Neural progenitor cell (in vitro differentiated cells): ENCODE results near the gene PRR18. TPM values are rescaled to one million over a fixed set of nuclear protein-coding genes. Genes with fewer than 3 reads are reported as not detected.

ENCODE experiments used
- DNase-seq: peaks from one replicate; pipeline ENCODE4 v3.0.0-alpha.2; 2016; ENCODE audit warnings: low spot score
- H2AFZ ChIP-seq: fragments of 200-600 bp; sonication (generic); replicated peaks from 2 replicates; pipeline ENCODE4 v1.6.1; 2016; ENCODE audit warnings: antibody characterized with exemption
- H3F3A ChIP-seq: fragments of 200-600 bp; sonication (generic); 2 replicates; pipeline ENCODE4 v1.6.1; 2016; ENCODE audit warnings: antibody characterized with exemption, low read depth
- H3K27ac ChIP-seq: fragments of 200-600 bp; sonication (generic); 2 replicates; pipeline ENCODE4 v1.5.1; 2016; ENCODE audit warnings: mild to moderate bottlenecking
- H3K27me3 ChIP-seq: fragments of 200-600 bp; sonication (generic); 2 replicates; pipeline ENCODE4 v1.6.1; 2016; ENCODE audit warnings: mild to moderate bottlenecking, moderate library complexity
- H3K36me3 ChIP-seq: fragments of 200-600 bp; sonication (generic); 2 replicates; pipeline ENCODE4 v1.5.1; 2016
- H3K4me1 ChIP-seq: fragments of 200-600 bp; sonication (generic); 2 replicates; pipeline ENCODE4 v1.6.1; 2016; ENCODE audit warnings: mixed run types
- H3K4me2 ChIP-seq: fragments of 200-600 bp; sonication (generic); 2 replicates; pipeline ENCODE4 v1.6.1; 2016
- H3K4me3 ChIP-seq: fragments of 200-600 bp; sonication (generic); 2 replicates; pipeline ENCODE4 v1.5.1; 2016
- H3K79me2 ChIP-seq: fragments of 200-600 bp; sonication (generic); 2 replicates; pipeline ENCODE4 v1.6.1; 2016; ENCODE audit warnings: low read depth
- H3K9ac ChIP-seq: fragments of 200-600 bp; sonication (generic); 2 replicates; pipeline ENCODE4 v1.6.1; 2016
- H3K9me3 ChIP-seq: fragments of 200-600 bp; sonication (generic); 2 replicates; pipeline ENCODE4 v1.5.1; 2016; ENCODE audit warnings: low read depth
- H4K20me1 ChIP-seq: fragments of 200-600 bp; sonication (generic); 2 replicates; pipeline ENCODE4 v1.6.1; 2016; ENCODE audit warnings: low read depth
- H3K27ac Mint-ChIP-seq: 3 replicates; pipeline ENCODE4 v1.8.0; 2021; ENCODE audit warnings: mixed read lengths
- H3K27me3 Mint-ChIP-seq: 2 replicates; pipeline ENCODE4 v1.8.0; 2022; ENCODE audit warnings: low read depth, mild to moderate bottlenecking, inconsistent platforms, moderate library complexity, mixed read lengths; ENCODE audit not compliant: insufficient read depth
- H3K36me3 Mint-ChIP-seq: 3 replicates; pipeline ENCODE4 v1.8.0; 2021; ENCODE audit warnings: mixed read lengths
- H3K4me1 Mint-ChIP-seq: 3 replicates; pipeline ENCODE4 v1.8.0; 2021; ENCODE audit warnings: mixed read lengths
- H3K4me3 Mint-ChIP-seq: 3 replicates; pipeline ENCODE4 v1.8.0; 2021; ENCODE audit warnings: mild to moderate bottlenecking, moderate library complexity, mixed read lengths
- H3K9me3 Mint-ChIP-seq: 3 replicates; pipeline ENCODE4 v1.8.0; 2020; ENCODE audit warnings: mixed read lengths
- CTCF ChIP-seq: fragments of 200-600 bp; sonication (generic); IDR thresholded peaks from 2 replicates; pipeline ENCODE4 v1.5.1; 2017; ENCODE audit warnings: antibody characterized with exemption, mild to moderate bottlenecking
- EZH2 ChIP-seq: fragments of 200-600 bp; sonication (generic); IDR thresholded peaks from 2 replicates; pipeline ENCODE4 v1.6.1; 2017; ENCODE audit warnings: antibody characterized with exemption, mild to moderate bottlenecking, moderate library complexity
- EZH2phosphoT487 ChIP-seq: fragments of 200-600 bp; sonication (generic); IDR thresholded peaks from 2 replicates; pipeline ENCODE4 v1.6.1; 2017; ENCODE audit warnings: antibody characterized with exemption
- total RNA-seq: library from RNA; depleted of rRNA; stranded (reverse); fragments of >200 nt; gene quantifications from 2 replicates; pipeline ENCODE4 v1.2.3, GENCODE V29; 2015; ENCODE audit warnings: low replicate concordance

PRR18 gene
- total RNA-seq, 1 donor from 2014 or later: 0.13 TPM

- peaks cover 19% of the 10 kb centered on the region for H3K4me1 Mint-ChIP-seq
- H3K9ac ChIP-seq: no peak overlapping the region
- peak; percentile 1 for TF ChIP-seq EZH2phosphoT487
- TF ChIP-seq EZH2: no peak
- H3K36me3 Mint-ChIP-seq: no peaks in the 10 kb centered on the region
- H3K27me3 Mint-ChIP-seq: peaks cover 29% of the 10 kb centered on the region
- H3K9me3 ChIP-seq: no peaks in the 10 kb centered on the region
- H3K9me3 Mint-ChIP-seq: peaks cover 3% of the 10 kb centered on the region
- H3K79me2 ChIP-seq: no peaks in the 10 kb centered on the region
- no peak for DNase-seq
- peaks cover 83% of the 10 kb centered on the region for H3K27me3 ChIP-seq
- peak overlapping the region; percentile 59 for H3K4me3 ChIP-seq
- H4K20me1 ChIP-seq: no peaks in the 10 kb centered on the region
- H2AFZ ChIP-seq: peak overlapping the region; percentile 75
- peak overlapping the region; percentile 90 for H3K4me2 ChIP-seq
- H3K27ac ChIP-seq: no peak overlapping the region
- H3K4me3 Mint-ChIP-seq: peak overlapping the region; percentile 80
- no peaks in the 10 kb centered on the region for H3F3A ChIP-seq
- H3K4me1 ChIP-seq: no peaks in the 10 kb centered on the region
- no peak overlapping the region for H3K27ac Mint-ChIP-seq
- H3K36me3 ChIP-seq: no peaks in the 10 kb centered on the region
These were observed 1.7 kb downstream of the PRR18 start for GRCh38 chr6:166306378-166307081.

GRCh38 chr6:166305562-166306117, 2.6 kb downstream of the PRR18 start:
- peaks cover 19% of the 10 kb centered on the region for H3K4me1 Mint-ChIP-seq
- H3K27ac ChIP-seq: no peak overlapping the region

GRCh38 chr6:166304106-166304505, 4.1 kb downstream of the PRR18 start:
- Histone ChIP-seq H3K27me3 (peaks cover 59% of the 10 kb centered on the region), H3K27ac (no peak overlapping the region), H3K36me3 (no peaks in the 10 kb centered on the region), H3K79me2 (no peaks in the 10 kb centered on the region), H3K9me3 (no peaks in the 10 kb centered on the region), H4K20me1 (no peaks in the 10 kb centered on the region), H3K4me3 (no peak overlapping the region), H2AFZ (no peak overlapping the region), H3K9ac (no peak overlapping the region), H3K4me2 (no peak overlapping the region), H3F3A (no peaks in the 10 kb centered on the region), H3K4me1 (no peaks in the 10 kb centered on the region)
- no peak for DNase-seq
- Mint-ChIP-seq H3K4me1 (peaks cover 20% of the 10 kb centered on the region), H3K27ac (no peak overlapping the region), H3K9me3 (peaks cover 5% of the 10 kb centered on the region), H3K4me3 (no peak overlapping the region), H3K36me3 (no peaks in the 10 kb centered on the region), H3K27me3 (peaks cover 24% of the 10 kb centered on the region)
- TF ChIP-seq EZH2phosphoT487 (no peak), EZH2 (no peak), CTCF (no peak)

More at GRCh38 chr6:166305562-166306117, 2.6 kb downstream of the PRR18 start:
- no peak overlapping the region for H3K4me3 ChIP-seq
- H3K36me3 ChIP-seq: no peaks in the 10 kb centered on the region
- H3F3A ChIP-seq: no peaks in the 10 kb centered on the region
- no peaks in the 10 kb centered on the region for H4K20me1 ChIP-seq
- no peak overlapping the region for H3K27ac Mint-ChIP-seq
- peak overlapping the region; percentile 62 for H3K4me3 Mint-ChIP-seq
- H3K79me2 ChIP-seq: no peaks in the 10 kb centered on the region
- DNase-seq: no peak
- no peak for TF ChIP-seq EZH2phosphoT487
- no peak for TF ChIP-seq EZH2
- TF ChIP-seq CTCF: no peak
- H3K36me3 Mint-ChIP-seq: no peaks in the 10 kb centered on the region
- no peak overlapping the region for H3K4me2 ChIP-seq
- H3K27me3 Mint-ChIP-seq: peaks cover 29% of the 10 kb centered on the region
- H3K9me3 ChIP-seq: no peaks in the 10 kb centered on the region
- H3K4me1 ChIP-seq: no peaks in the 10 kb centered on the region
- no peak overlapping the region for H3K9ac ChIP-seq
- H3K9me3 Mint-ChIP-seq: peaks cover 3% of the 10 kb centered on the region
- no peak overlapping the region for H2AFZ ChIP-seq
- H3K27me3 ChIP-seq: peaks cover 74% of the 10 kb centered on the region
